Measurements from ENCODE around the gene KCNF1.

The KCNF1 gene

GRCh38 chr2:10921525-10921924, 9.8 kb downstream of the KCNF1 start:
- no peak for DNase-seq

GRCh38 chr2:10922307-10923007, 10.7 kb downstream of the KCNF1 start:
- no peak for DNase-seq

- no peak for DNase-seq
Measured at GRCh38 chr2:10923008-10923375, 11.3 kb downstream of the KCNF1 start.

GRCh38 chr2:10923965-10924364, 12.2 kb downstream of the KCNF1 start:
- no peak for DNase-seq

- no peak for DNase-seq
Measured at GRCh38 chr2:10924441-10924840, 12.7 kb downstream of the KCNF1 start.

GRCh38 chr2:10924859-10925258, 13.1 kb downstream of the KCNF1 start:
- no peak for DNase-seq

GRCh38 chr2:10926191-10926820, 14.6 kb downstream of the KCNF1 start:
- DNase-seq: no peak

- no peak for DNase-seq
Measured at GRCh38 chr2:10930721-10931516, 19.2 kb downstream of the KCNF1 start.

- no peak for DNase-seq
Measured at GRCh38 chr2:10931710-10932255, 20.0 kb downstream of the KCNF1 start.

GRCh38 chr2:10932345-10933151, 20.8 kb downstream of the KCNF1 start:
- peak; percentile 19 for DNase-seq

- no peak for DNase-seq
Measured at GRCh38 chr2:10933700-10934225, 22.0 kb downstream of the KCNF1 start.

GRCh38 chr2:10934308-10934978, 22.7 kb downstream of the KCNF1 start:
- no peak for DNase-seq

GRCh38 chr2:10934979-10935350, 23.2 kb downstream of the KCNF1 start:
- DNase-seq: no peak

- DNase-seq: no peak
Measured at GRCh38 chr2:10935366-10935918, 23.7 kb downstream of the KCNF1 start.

GRCh38 chr2:10935953-10936942, 24.5 kb downstream of the KCNF1 start:
- no peak for DNase-seq

- DNase-seq: no peak
Measured at GRCh38 chr2:10939058-10939457, 27.3 kb downstream of the KCNF1 start.

- DNase-seq: no peak
Measured at GRCh38 chr2:10940596-10940995, 28.9 kb downstream of the KCNF1 start.

GRCh38 chr2:10941383-10941782, 29.6 kb downstream of the KCNF1 start:
- no peak for DNase-seq

GRCh38 chr2:10944799-10945198, 33.1 kb downstream of the KCNF1 start:
- no peak for DNase-seq

GRCh38 chr2:10946394-10946793, 34.7 kb downstream of the KCNF1 start:
- no peak for DNase-seq
